ENCODE results near the gene TTLL5.

TTLL5 gene, protein sequence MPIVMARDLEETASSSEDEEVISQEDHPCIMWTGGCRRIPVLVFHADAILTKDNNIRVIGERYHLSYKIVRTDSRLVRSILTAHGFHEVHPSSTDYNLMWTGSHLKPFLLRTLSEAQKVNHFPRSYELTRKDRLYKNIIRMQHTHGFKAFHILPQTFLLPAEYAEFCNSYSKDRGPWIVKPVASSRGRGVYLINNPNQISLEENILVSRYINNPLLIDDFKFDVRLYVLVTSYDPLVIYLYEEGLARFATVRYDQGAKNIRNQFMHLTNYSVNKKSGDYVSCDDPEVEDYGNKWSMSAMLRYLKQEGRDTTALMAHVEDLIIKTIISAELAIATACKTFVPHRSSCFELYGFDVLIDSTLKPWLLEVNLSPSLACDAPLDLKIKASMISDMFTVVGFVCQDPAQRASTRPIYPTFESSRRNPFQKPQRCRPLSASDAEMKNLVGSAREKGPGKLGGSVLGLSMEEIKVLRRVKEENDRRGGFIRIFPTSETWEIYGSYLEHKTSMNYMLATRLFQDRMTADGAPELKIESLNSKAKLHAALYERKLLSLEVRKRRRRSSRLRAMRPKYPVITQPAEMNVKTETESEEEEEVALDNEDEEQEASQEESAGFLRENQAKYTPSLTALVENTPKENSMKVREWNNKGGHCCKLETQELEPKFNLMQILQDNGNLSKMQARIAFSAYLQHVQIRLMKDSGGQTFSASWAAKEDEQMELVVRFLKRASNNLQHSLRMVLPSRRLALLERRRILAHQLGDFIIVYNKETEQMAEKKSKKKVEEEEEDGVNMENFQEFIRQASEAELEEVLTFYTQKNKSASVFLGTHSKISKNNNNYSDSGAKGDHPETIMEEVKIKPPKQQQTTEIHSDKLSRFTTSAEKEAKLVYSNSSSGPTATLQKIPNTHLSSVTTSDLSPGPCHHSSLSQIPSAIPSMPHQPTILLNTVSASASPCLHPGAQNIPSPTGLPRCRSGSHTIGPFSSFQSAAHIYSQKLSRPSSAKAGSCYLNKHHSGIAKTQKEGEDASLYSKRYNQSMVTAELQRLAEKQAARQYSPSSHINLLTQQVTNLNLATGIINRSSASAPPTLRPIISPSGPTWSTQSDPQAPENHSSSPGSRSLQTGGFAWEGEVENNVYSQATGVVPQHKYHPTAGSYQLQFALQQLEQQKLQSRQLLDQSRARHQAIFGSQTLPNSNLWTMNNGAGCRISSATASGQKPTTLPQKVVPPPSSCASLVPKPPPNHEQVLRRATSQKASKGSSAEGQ (N-terminal part only)

DNA sequence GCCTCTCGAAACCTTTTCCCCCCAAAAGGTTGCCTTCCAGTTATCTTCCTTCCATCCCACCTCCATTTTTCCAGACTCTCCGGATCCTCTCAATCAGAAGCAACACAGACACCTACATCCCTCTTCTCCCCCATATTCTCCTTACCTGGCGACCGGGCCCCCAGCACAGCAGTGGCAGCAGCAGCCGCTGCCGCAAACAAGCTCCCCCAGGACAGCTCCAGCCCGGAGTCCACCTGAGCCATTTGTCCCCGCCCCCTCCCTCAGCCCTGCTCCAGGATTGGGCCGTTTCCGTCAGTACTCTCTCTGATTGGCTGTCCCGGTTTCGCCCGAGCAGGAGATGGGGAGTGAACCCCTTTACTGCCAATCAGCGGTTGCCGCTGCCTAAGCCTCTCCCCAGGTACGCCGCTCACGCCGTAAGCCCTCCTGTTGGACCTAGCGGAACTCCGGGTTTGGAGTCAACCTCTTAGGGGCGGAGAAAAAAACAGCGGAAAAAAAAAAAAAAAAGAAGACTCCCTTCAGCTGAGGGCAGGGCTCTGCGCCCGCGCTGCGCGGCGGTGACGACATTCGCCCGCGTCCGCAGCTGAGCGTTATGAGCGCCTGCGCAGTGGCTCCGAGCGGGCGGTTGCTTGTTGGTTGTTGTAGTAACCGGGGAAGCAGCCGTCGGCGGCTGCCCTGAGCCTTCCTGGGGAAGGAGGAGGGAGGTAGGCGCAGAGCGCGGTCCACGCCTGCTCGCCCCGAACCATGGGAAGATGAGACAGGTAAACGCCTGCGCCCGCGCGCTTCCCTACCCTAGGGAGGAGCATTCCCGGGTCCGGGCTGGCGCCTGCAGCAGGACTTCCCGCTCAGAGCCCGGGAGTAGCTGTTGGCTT lies at the start of gene TTLL5, which contains the start of gene ERG28:
TSS of gene TTLL5 (plus strand) at position 617 of the 869 bp plus-strand sequence. CDS start 1,904 bp downstream, outside the sequence.
TSS of gene ERG28 (minus strand) at position 247 of the 869 bp plus-strand sequence. CDS start 3,374 bp downstream, outside the sequence.
- Histone ChIP-seq H3K9me3 (ENCODE audit: control insufficient read depth, low read depth, low read length) (no peaks in the 10 kb centered on the region), H3K4me1 (ENCODE audit: control insufficient read depth, low read depth, low read length) (peaks cover 6% of the 10 kb centered on the region), H3K36me3 (ENCODE audit: control insufficient read depth, low read depth, low read length) (peaks cover 22% of the 10 kb centered on the region), H3K27me3 (ENCODE audit: control insufficient read depth, insufficient read depth, low read length) (no peaks in the 10 kb centered on the region), H3K27ac (ENCODE audit: low read length) (peak within 1 kb of the TSS; percentile 94), H3K9ac (ENCODE audit: low read length) (peak within 1 kb of the TSS; percentile 92), H3K4me3 (ENCODE audit: low read length) (peak within 1 kb of the TSS; percentile 98)

DNA sequence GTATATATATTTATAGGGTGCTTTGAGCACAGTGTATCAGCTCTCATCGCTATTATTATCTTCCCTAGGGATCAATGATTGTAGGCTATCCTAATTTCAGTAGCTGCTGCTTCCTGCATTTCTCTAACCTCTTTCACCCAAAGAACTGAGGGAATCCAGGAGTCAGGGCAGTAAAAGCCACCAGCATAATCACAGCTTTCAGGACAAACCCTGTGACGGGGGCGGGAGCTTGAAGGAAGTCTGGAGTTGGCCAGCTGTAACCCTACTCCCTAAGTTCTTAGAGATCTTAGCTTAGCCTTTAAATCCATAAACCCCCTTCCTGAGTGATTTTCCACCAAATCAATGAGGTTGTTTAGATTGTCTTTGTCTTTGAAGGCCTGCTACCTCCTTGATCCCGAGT lies 48.9 kb upstream of the TTLL5 start:
- Histone ChIP-seq H3K4me1 (ENCODE audit: control insufficient read depth, low read depth, low read length) (no peaks in the 10 kb centered on the region), H3K27ac (ENCODE audit: low read length) (no peak overlapping the region), H3K4me3 (ENCODE audit: low read length) (no peak overlapping the region), H3K27me3 (ENCODE audit: control insufficient read depth, insufficient read depth, low read length) (no peaks in the 10 kb centered on the region), H3K9ac (ENCODE audit: low read length) (no peak overlapping the region), H3K9me3 (ENCODE audit: control insufficient read depth, low read depth, low read length) (no peaks in the 10 kb centered on the region), H3K36me3 (ENCODE audit: control insufficient read depth, low read depth, low read length) (no peaks in the 10 kb centered on the region)

DNA sequence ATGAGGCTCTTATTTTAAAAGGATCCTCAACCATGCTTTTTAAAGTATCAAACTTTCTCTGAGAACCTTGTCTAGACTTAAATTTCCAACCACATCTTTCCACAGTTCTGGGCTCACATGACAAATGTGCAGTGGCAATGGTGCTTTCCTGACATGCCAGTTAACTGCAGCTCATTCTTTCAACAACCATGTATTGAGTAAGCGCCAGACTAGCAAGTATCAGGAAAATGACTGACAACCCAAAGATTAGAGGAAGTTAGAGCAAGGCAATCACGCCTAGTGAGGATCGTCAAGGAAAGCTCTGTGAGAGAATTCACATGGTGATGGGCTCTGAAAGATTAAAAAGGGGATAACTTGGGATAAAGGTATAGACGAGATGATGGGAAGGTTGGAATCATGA lies 46.9 kb upstream of the TTLL5 start:
- Histone ChIP-seq H3K4me3 (ENCODE audit: low read length) (no peak overlapping the region), H3K27ac (ENCODE audit: low read length) (no peak overlapping the region), H3K4me1 (ENCODE audit: control insufficient read depth, low read depth, low read length) (no peaks in the 10 kb centered on the region), H3K9ac (ENCODE audit: low read length) (no peak overlapping the region), H3K9me3 (ENCODE audit: control insufficient read depth, low read depth, low read length) (no peaks in the 10 kb centered on the region), H3K27me3 (ENCODE audit: control insufficient read depth, insufficient read depth, low read length) (no peaks in the 10 kb centered on the region), H3K36me3 (ENCODE audit: control insufficient read depth, low read depth, low read length) (no peaks in the 10 kb centered on the region)

DNA sequence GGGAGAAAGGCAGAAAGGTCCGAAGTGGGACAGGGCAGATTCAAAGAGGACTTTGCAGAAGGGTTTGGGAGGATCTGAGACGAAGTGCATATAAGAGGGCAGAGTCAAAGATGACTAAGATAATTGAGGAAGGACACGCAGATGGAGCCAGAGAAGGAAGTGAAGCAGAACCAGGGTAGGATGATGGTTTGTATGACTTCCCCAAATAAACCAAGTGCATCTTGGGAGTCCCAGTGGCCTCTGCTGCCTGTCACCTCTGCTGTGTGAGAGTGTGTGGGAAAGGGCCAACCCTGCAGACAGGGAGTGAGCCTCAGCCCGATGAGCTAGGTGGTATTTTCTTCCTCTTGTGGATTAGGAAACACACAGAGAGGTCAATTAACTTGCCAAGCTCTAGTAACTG lies 45.8 kb upstream of the TTLL5 start:
- no peaks in the 10 kb centered on the region for H3K4me1 ChIP-seq (ENCODE audit: control insufficient read depth, low read depth, low read length)
- H3K27ac ChIP-seq (ENCODE audit: low read length), result no peak overlapping the region
- no peaks in the 10 kb centered on the region for H3K9me3 ChIP-seq (ENCODE audit: control insufficient read depth, low read depth, low read length)
- H3K27me3 ChIP-seq (ENCODE audit: control insufficient read depth, insufficient read depth, low read length), result no peaks in the 10 kb centered on the region
- no peaks in the 10 kb centered on the region for H3K36me3 ChIP-seq (ENCODE audit: control insufficient read depth, low read depth, low read length)
- H3K4me3 ChIP-seq (ENCODE audit: low read length), result no peak overlapping the region
- H3K9ac ChIP-seq (ENCODE audit: low read length), result no peak overlapping the region

DNA sequence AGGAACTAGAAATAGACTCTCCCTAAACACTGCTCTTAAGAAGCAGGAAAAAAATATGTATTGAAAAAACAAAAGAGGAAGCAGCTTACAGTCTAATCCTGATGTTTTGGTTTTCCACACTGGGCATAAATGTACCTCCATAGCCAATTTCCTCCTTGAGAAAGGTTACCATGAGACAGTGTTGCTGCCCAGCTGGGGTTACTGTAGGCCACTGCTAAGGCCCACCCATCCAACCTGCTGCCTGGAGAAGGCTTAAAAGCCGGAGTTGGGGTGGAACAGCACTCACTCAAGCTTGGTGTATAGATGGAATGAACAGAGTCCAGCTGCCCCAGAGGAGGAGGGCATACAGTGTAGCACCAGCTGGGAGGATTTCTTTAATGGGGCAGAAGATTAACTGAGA lies 41.5 kb upstream of the TTLL5 start:
- H3K27me3 ChIP-seq (ENCODE audit: control insufficient read depth, insufficient read depth, low read length), result no peaks in the 10 kb centered on the region
- no peak overlapping the region for H3K9ac ChIP-seq (ENCODE audit: low read length)
- H3K4me3 ChIP-seq (ENCODE audit: low read length), result no peak overlapping the region
- H3K36me3 ChIP-seq (ENCODE audit: control insufficient read depth, low read depth, low read length), result no peaks in the 10 kb centered on the region
- H3K27ac ChIP-seq (ENCODE audit: low read length), result no peak overlapping the region
- no peaks in the 10 kb centered on the region for H3K9me3 ChIP-seq (ENCODE audit: control insufficient read depth, low read depth, low read length)
- H3K4me1 ChIP-seq (ENCODE audit: control insufficient read depth, low read depth, low read length), result no peaks in the 10 kb centered on the region

DNA sequence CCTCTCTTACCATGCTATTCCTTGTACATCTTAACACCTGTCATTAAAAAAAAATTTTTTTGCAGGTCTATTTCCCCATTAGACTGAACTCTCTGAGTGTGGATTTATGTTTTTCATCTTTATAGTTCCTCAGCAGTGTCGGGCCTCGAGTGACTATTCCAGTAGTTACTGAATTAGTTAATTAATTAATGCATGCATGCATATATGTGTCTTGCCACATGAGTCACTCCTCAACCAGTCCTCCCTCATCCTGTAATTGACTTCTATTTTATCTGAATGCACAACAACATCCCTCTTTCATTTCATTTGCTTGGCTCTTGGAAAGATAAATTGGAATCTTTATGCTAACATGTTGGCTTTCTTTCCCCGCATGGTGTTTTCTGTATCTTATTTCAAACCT lies 36.0 kb upstream of the TTLL5 start:
- no peak overlapping the region for H3K27ac ChIP-seq (ENCODE audit: low read length)
- H3K9ac ChIP-seq (ENCODE audit: low read length), result no peak overlapping the region

DNA sequence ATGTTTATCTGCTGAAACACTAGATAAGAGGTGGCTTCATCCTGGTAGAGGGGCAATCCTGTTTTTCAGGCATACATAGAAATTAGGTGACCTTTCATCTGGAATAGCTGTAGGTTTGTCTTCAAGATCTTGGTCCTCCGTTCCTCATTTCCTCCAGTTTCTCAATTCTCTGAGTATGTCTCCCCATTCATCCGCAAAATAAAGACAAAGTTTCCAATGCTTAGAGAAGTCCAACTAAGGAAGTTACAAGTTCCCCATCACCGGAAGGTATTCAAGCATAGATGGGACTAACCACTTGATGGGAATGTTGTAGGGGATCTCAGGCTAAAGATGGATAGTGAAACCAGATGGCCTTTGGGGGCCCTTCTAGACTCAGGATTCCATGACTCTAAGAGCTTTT lies 34.6 kb upstream of the TTLL5 start:
- peaks cover 18% of the 10 kb centered on the region for H3K4me1 ChIP-seq (ENCODE audit: control insufficient read depth, low read depth, low read length)
- no peak overlapping the region for H3K9ac ChIP-seq (ENCODE audit: low read length)
- H3K36me3 ChIP-seq (ENCODE audit: control insufficient read depth, low read depth, low read length), result no peaks in the 10 kb centered on the region
- H3K27ac ChIP-seq (ENCODE audit: low read length), result no peak overlapping the region
- H3K4me3 ChIP-seq (ENCODE audit: low read length), result no peak overlapping the region
- no peaks in the 10 kb centered on the region for H3K27me3 ChIP-seq (ENCODE audit: control insufficient read depth, insufficient read depth, low read length)
- no peaks in the 10 kb centered on the region for H3K9me3 ChIP-seq (ENCODE audit: control insufficient read depth, low read depth, low read length)

More for the DNA sequence above, 36.0 kb upstream of the TTLL5 start:
- Histone ChIP-seq H3K27me3 (ENCODE audit: control insufficient read depth, insufficient read depth, low read length) (no peaks in the 10 kb centered on the region), H3K36me3 (ENCODE audit: control insufficient read depth, low read depth, low read length) (no peaks in the 10 kb centered on the region), H3K4me3 (ENCODE audit: low read length) (no peak overlapping the region), H3K4me1 (ENCODE audit: control insufficient read depth, low read depth, low read length) (peaks cover 5% of the 10 kb centered on the region), H3K9me3 (ENCODE audit: control insufficient read depth, low read depth, low read length) (no peaks in the 10 kb centered on the region)

DNA sequence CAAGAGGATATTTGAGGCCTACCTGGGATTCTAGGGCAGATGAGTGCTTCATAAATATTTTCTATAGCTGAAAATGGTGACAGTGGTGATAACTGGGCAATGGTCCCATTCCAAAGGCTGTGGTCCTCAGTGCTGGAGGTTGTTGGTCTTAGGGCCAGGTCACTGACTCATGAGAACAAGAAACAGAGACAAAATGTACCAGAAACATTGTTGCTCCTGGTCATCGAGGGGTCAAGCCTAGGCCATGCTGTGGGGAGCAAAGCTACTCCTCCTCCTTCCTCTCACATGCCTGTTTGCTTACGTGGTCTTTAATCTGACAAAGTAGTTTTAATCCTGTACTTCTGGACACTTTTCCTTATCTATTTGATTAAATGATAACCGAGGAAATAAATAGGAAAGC lies 34.2 kb upstream of the TTLL5 start:
- H3K27me3 ChIP-seq (ENCODE audit: control insufficient read depth, insufficient read depth, low read length), result no peaks in the 10 kb centered on the region
- H3K36me3 ChIP-seq (ENCODE audit: control insufficient read depth, low read depth, low read length), result no peaks in the 10 kb centered on the region
- no peak overlapping the region for H3K27ac ChIP-seq (ENCODE audit: low read length)
- H3K4me1 ChIP-seq (ENCODE audit: control insufficient read depth, low read depth, low read length), result peaks cover 23% of the 10 kb centered on the region
- no peak overlapping the region for H3K9ac ChIP-seq (ENCODE audit: low read length)
- H3K4me3 ChIP-seq (ENCODE audit: low read length), result no peak overlapping the region
- no peaks in the 10 kb centered on the region for H3K9me3 ChIP-seq (ENCODE audit: control insufficient read depth, low read depth, low read length)

DNA sequence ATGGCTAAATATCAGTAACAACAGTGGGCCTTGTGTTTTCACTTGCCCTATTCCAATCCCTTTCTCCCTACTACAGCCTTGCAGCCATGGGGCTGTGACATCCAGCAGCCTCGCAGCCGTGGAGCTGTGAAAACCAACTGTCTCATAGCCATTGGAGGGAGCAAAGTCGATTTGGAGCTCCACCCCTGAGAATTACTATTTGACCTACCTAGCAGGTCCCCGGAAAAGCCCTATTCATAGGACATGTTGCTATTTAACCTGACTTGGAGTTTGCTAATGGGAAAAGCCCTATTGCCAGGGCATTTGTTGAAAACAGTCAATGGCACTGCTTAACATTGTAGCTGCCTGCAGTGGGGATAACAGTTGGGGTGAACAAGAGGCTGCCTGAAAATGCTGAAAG lies 33.6 kb upstream of the TTLL5 start:
- no peak overlapping the region for H3K27ac ChIP-seq (ENCODE audit: low read length)
- no peak overlapping the region for H3K9ac ChIP-seq (ENCODE audit: low read length)
- no peak overlapping the region for H3K4me3 ChIP-seq (ENCODE audit: low read length)

DNA sequence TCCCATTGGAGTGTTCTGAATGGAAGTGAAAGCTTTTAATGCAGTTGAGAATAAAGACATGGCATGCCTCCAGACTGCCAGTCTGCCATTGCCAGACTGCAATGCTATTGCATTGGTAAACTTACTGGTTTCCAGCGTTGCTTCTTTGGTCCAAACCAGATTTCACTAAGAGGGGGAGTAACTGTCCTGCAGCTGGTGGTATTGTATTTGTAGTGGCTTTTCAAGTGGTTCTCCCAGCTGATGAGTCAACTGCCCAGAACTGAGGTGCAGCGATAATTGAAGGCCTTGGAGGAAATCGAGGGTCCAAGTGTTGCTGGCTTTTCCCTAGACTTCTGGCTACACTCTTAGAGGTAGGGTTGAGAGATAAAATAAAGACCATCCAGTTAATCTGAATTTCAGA lies 32.2 kb upstream of the TTLL5 start:
- no peak overlapping the region for H3K9ac ChIP-seq (ENCODE audit: low read length)
- H3K4me3 ChIP-seq (ENCODE audit: low read length), result no peak overlapping the region
- H3K36me3 ChIP-seq (ENCODE audit: control insufficient read depth, low read depth, low read length), result no peaks in the 10 kb centered on the region
- no peaks in the 10 kb centered on the region for H3K9me3 ChIP-seq (ENCODE audit: control insufficient read depth, low read depth, low read length)
- no peaks in the 10 kb centered on the region for H3K27me3 ChIP-seq (ENCODE audit: control insufficient read depth, insufficient read depth, low read length)
- peaks cover 33% of the 10 kb centered on the region for H3K4me1 ChIP-seq (ENCODE audit: control insufficient read depth, low read depth, low read length)
- no peak overlapping the region for H3K27ac ChIP-seq (ENCODE audit: low read length)

More for the DNA sequence above, 33.6 kb upstream of the TTLL5 start:
- peaks cover 28% of the 10 kb centered on the region for H3K4me1 ChIP-seq (ENCODE audit: control insufficient read depth, low read depth, low read length)
- no peaks in the 10 kb centered on the region for H3K36me3 ChIP-seq (ENCODE audit: control insufficient read depth, low read depth, low read length)
- no peaks in the 10 kb centered on the region for H3K27me3 ChIP-seq (ENCODE audit: control insufficient read depth, insufficient read depth, low read length)
- H3K9me3 ChIP-seq (ENCODE audit: control insufficient read depth, low read depth, low read length), result no peaks in the 10 kb centered on the region

Measured in iPS-18a (cell line).